ENCODE results near the gene ADCY2.

ADCY2 gene

GRCh38 chr5:7794823-7795222, 398.9 kb downstream of the ADCY2 start:
- no peak for DNase-seq
- TF ChIP-seq POLR2A (IDR thresholded peaks at IDR 0.05; ENCODE audit: low read length): no peak
- TF ChIP-seq GATA1 (IDR thresholded peaks at IDR 0.05; ENCODE audit: low read depth, low read length): no peak

GRCh38 chr5:7795306-7795705, 399.4 kb downstream of the ADCY2 start:
- no peak for DNase-seq
- no peak for TF ChIP-seq GATA1 (IDR thresholded peaks at IDR 0.05; ENCODE audit: low read depth, low read length)
- no peak for TF ChIP-seq POLR2A (IDR thresholded peaks at IDR 0.05; ENCODE audit: low read length)

GRCh38 chr5:7801891-7802614, 406.1 kb downstream of the ADCY2 start:
- no peak for DNase-seq
- TF ChIP-seq POLR2A (IDR thresholded peaks at IDR 0.05; ENCODE audit: low read length): no peak
- no peak for TF ChIP-seq GATA1 (IDR thresholded peaks at IDR 0.05; ENCODE audit: low read depth, low read length)

GRCh38 chr5:7802855-7803254, 406.9 kb downstream of the ADCY2 start:
- TF ChIP-seq POLR2A (IDR thresholded peaks at IDR 0.05; ENCODE audit: low read length) (no peak), GATA1 (IDR thresholded peaks at IDR 0.05; ENCODE audit: low read depth, low read length) (no peak)
- peak in 1 of 2 experiments; percentile 34 for DNase-seq

GRCh38 chr5:7803937-7804336, 408.0 kb downstream of the ADCY2 start:
- no peak for DNase-seq

GRCh38 chr5:7805379-7805778, 409.4 kb downstream of the ADCY2 start:
- peak in 1 of 2 experiments; percentile 6 for DNase-seq
- TF ChIP-seq GATA1 (IDR thresholded peaks at IDR 0.05; ENCODE audit: low read depth, low read length) (no peak), POLR2A (IDR thresholded peaks at IDR 0.05; ENCODE audit: low read length) (no peak)

More at GRCh38 chr5:7803937-7804336, 408.0 kb downstream of the ADCY2 start:
- TF ChIP-seq GATA1 (IDR thresholded peaks at IDR 0.05; ENCODE audit: low read depth, low read length) (no peak), POLR2A (IDR thresholded peaks at IDR 0.05; ENCODE audit: low read length) (no peak)

GRCh38 chr5:7808998-7809397, 413.1 kb downstream of the ADCY2 start:
- no peak for DNase-seq

GRCh38 chr5:7811715-7812114, 415.8 kb downstream of the ADCY2 start:
- TF ChIP-seq GATA1 (IDR thresholded peaks at IDR 0.05; ENCODE audit: low read depth, low read length): no peak
- no peak for TF ChIP-seq POLR2A (IDR thresholded peaks at IDR 0.05; ENCODE audit: low read length)
- DNase-seq: no peak

More at GRCh38 chr5:7808998-7809397, 413.1 kb downstream of the ADCY2 start:
- no peak for TF ChIP-seq GATA1 (IDR thresholded peaks at IDR 0.05; ENCODE audit: low read depth, low read length)
- TF ChIP-seq POLR2A (IDR thresholded peaks at IDR 0.05; ENCODE audit: low read length): no peak

- DNase-seq: no peak
Observed at GRCh38 chr5:7813007-7813406, 417.1 kb downstream of the ADCY2 start.

GRCh38 chr5:7813576-7813975, 417.6 kb downstream of the ADCY2 start:
- no peak for DNase-seq
- TF ChIP-seq POLR2A (IDR thresholded peaks at IDR 0.05; ENCODE audit: low read length): no peak
- TF ChIP-seq GATA1 (IDR thresholded peaks at IDR 0.05; ENCODE audit: low read depth, low read length): no peak

More at GRCh38 chr5:7813007-7813406, 417.1 kb downstream of the ADCY2 start:
- TF ChIP-seq POLR2A (IDR thresholded peaks at IDR 0.05; ENCODE audit: low read length): no peak
- no peak for TF ChIP-seq GATA1 (IDR thresholded peaks at IDR 0.05; ENCODE audit: low read depth, low read length)

GRCh38 chr5:7814816-7815215, 418.9 kb downstream of the ADCY2 start:
- TF ChIP-seq POLR2A (IDR thresholded peaks at IDR 0.05; ENCODE audit: low read length) (no peak), GATA1 (IDR thresholded peaks at IDR 0.05; ENCODE audit: low read depth, low read length) (no peak)
- no peak for DNase-seq

- TF ChIP-seq GATA1 (IDR thresholded peaks at IDR 0.05; ENCODE audit: low read depth, low read length): no peak
- TF ChIP-seq POLR2A (IDR thresholded peaks at IDR 0.05; ENCODE audit: low read length): no peak
Observed at GRCh38 chr5:7815892-7816534, 420.1 kb downstream of the ADCY2 start.

GRCh38 chr5:7816535-7816901, 420.6 kb downstream of the ADCY2 start:
- TF ChIP-seq GATA1 (IDR thresholded peaks at IDR 0.05; ENCODE audit: low read depth, low read length) (no peak), POLR2A (IDR thresholded peaks at IDR 0.05; ENCODE audit: low read length) (no peak)
- DNase-seq: no peak

More at GRCh38 chr5:7815892-7816534, 420.1 kb downstream of the ADCY2 start:
- DNase-seq: peak; percentile 62 to 68

- no peak for DNase-seq
- no peak for TF ChIP-seq GATA1 (IDR thresholded peaks at IDR 0.05; ENCODE audit: low read depth, low read length)
- no peak for TF ChIP-seq POLR2A (IDR thresholded peaks at IDR 0.05; ENCODE audit: low read length)
Observed at GRCh38 chr5:7822449-7822848, 426.5 kb downstream of the ADCY2 start.

- TF ChIP-seq GATA1 (IDR thresholded peaks at IDR 0.05; ENCODE audit: low read depth, low read length): no peak
- TF ChIP-seq POLR2A (IDR thresholded peaks at IDR 0.05; ENCODE audit: low read length): no peak
- DNase-seq: no peak
Observed at GRCh38 chr5:7823594-7823993, 427.7 kb downstream of the ADCY2 start.
